Measurements from ENCODE around the gene ANK3.

ANK3 gene

DNA sequence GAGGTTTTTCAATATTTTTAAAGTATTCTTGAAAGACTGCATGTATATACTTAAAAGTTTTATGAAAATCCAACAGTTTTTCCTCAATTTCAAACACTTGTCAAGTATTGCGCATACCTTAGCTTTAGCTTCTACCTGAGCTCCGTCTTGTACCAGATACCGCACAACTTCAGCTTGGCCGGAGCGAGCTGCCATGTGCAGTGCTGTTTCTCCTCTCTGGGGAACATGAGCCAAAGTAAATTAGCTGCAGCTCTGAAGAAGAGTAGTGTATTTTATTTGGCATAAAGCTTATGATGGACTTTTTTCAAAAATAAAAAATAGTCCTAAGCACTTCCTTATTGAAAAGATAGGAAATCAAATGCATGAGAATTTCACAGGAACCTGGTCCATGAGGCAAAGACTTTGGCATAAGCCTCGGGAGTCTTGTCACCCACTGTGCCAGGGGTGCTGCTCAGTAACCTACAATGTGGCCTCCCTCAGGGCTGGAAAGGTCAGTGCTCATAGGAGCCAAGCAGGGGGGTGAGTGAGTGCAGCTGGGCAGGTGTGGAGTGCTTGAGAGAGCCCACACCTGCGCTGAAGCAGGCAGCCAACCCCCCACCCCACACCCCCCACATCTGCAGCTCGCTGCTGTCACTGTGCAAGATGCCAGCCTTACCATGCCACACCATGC lies 189.5 kb downstream of the ANK3 start:
- Mint-ChIP-seq H3K4me1 (ENCODE audit: low read depth) (no peaks in the 10 kb centered on the region), H3K9me3 (no peaks in the 10 kb centered on the region), H3K27ac (no peak overlapping the region), H3K4me3 (no peak overlapping the region), H3K27me3 (no peaks in the 10 kb centered on the region), H3K36me3 (ENCODE audit: low read depth) (no peaks in the 10 kb centered on the region)
- intact Hi-C loops (cut with micrococcal nuclease) = loop anchor here (5.0 kb wide), 1 partner anchor 88 kb away; no protein-coding TSS in a partner anchor

DNA sequence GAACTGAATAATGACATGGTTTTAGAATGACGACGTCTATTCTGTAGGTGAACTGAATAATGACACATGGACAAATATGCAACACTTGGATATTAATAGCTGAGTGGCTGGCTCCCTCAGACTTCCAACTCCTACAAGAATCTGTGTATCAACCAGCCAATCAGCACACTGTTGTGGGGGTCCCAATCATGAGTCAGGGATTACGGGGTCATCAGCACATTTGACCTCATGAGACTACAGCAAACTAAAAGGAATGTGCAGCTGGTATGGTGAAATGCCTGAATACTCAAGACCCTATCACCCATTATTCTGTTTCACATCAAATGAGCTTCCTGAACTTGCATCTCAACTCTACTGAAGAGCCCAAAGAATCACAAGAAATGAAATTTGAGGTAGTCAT lies 192.5 kb downstream of the ANK3 start:
- no peak overlapping the region for H3K4me3 Mint-ChIP-seq

GRCh38 chr10:60194421-60194820 lies 195.3 kb downstream of the ANK3 start:
- Mint-ChIP-seq H3K36me3 (ENCODE audit: low read depth) (no peaks in the 10 kb centered on the region), H3K27me3 (no peaks in the 10 kb centered on the region), H3K4me3 (no peak overlapping the region), H3K27ac (no peak overlapping the region), H3K4me1 (ENCODE audit: low read depth) (no peaks in the 10 kb centered on the region), H3K9me3 (no peaks in the 10 kb centered on the region)
- intact Hi-C loops (cut with micrococcal nuclease) = no loop called here

More for the DNA sequence above, 192.5 kb downstream of the ANK3 start:
- H3K9me3 Mint-ChIP-seq = no peaks in the 10 kb centered on the region
- no peaks in the 10 kb centered on the region for H3K27me3 Mint-ChIP-seq
- intact Hi-C loops (cut with micrococcal nuclease) = no loop called here
- no peaks in the 10 kb centered on the region for H3K36me3 Mint-ChIP-seq (ENCODE audit: low read depth)
- H3K4me1 Mint-ChIP-seq (ENCODE audit: low read depth) = no peaks in the 10 kb centered on the region
- H3K27ac Mint-ChIP-seq = no peak overlapping the region

- intact Hi-C loops (cut with micrococcal nuclease) = no loop called here
- H3K27me3 Mint-ChIP-seq = no peaks in the 10 kb centered on the region
- H3K4me1 Mint-ChIP-seq (ENCODE audit: low read depth) = no peaks in the 10 kb centered on the region
- no peaks in the 10 kb centered on the region for H3K9me3 Mint-ChIP-seq
- no peak overlapping the region for H3K4me3 Mint-ChIP-seq
- H3K27ac Mint-ChIP-seq = no peak overlapping the region
- no peaks in the 10 kb centered on the region for H3K36me3 Mint-ChIP-seq (ENCODE audit: low read depth)
These were observed 196.7 kb downstream of the ANK3 start for GRCh38 chr10:60192946-60193345.

DNA sequence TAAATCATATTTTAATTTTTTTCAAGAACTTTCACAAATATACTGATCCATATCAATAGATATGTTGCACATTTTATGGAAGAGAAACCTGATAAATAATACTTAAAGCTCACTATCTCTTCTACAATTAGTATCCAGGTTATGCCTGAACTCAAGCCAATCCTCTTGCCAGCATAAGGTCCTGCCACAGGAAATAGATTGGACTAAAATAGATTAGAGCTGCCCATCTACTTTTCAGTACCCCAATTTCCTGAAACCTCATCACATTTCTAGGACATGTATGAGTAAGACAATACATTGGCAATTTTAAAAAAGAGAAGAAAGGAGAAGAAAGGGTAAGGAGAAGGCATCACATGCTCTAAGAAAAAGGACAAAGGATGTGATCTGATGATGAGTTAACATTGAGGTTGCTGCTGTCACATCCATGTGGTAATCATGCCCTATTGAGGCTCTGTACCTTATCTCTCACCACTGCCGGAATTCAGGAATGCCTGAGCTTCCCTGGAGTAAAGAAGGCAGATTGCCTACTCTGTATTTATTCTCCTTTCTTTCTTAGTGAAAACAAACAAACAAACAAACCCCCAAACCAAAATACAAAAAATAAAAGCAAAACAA lies 199.7 kb downstream of the ANK3 start:
- Mint-ChIP-seq H3K27ac (no peak overlapping the region), H3K27me3 (no peaks in the 10 kb centered on the region), H3K36me3 (ENCODE audit: low read depth) (no peaks in the 10 kb centered on the region), H3K9me3 (no peaks in the 10 kb centered on the region), H3K4me1 (ENCODE audit: low read depth) (no peaks in the 10 kb centered on the region), H3K4me3 (no peak overlapping the region)
- intact Hi-C loops (cut with micrococcal nuclease) = no loop called here

DNA sequence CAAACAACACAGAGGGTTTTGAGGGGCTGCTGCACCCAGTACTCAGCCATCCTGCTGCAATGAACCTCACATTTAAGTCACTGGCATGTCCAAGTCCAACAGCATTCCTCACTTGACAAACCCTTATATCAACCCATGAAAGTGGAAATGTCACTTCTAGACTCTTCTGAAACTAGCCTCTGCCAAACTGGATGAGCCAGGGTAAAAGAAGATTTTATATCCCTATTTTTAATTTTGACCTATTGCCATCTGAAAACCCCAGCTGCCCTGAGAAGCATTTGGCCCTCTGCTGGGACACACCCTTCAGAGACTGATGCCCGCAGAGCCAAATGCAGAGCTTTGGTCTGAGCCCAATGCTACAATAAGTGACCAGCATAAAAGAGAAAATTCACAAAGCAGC lies 201.1 kb downstream of the ANK3 start:
- Mint-ChIP-seq H3K36me3 (ENCODE audit: low read depth) (no peaks in the 10 kb centered on the region), H3K27ac (no peak overlapping the region), H3K27me3 (no peaks in the 10 kb centered on the region)

DNA sequence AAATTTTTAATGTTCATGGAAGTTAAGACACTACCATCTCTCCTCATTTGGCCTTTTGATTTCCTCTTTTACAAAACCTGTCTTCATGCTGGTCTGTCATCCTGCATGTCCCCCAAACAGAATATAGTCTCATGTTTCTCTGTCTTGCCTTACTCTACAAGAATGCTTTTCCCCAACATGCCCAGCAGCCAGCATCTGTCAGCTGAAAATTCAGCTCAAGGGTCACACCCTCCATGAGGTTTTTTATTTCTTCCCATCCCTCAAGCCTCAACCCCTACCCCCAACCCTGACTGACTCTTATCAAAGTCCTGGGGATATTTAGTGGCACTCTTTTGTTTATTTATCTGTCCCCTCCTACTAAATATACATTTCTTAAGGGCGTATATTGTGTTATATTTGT lies 202.0 kb downstream of the ANK3 start:
- no peaks in the 10 kb centered on the region for H3K4me1 Mint-ChIP-seq (ENCODE audit: low read depth)

More for the DNA sequence above, 201.1 kb downstream of the ANK3 start:
- no peaks in the 10 kb centered on the region for H3K9me3 Mint-ChIP-seq
- H3K4me1 Mint-ChIP-seq (ENCODE audit: low read depth) = no peaks in the 10 kb centered on the region
- intact Hi-C loops (cut with micrococcal nuclease) = no loop called here
- H3K4me3 Mint-ChIP-seq = no peak overlapping the region

DNA sequence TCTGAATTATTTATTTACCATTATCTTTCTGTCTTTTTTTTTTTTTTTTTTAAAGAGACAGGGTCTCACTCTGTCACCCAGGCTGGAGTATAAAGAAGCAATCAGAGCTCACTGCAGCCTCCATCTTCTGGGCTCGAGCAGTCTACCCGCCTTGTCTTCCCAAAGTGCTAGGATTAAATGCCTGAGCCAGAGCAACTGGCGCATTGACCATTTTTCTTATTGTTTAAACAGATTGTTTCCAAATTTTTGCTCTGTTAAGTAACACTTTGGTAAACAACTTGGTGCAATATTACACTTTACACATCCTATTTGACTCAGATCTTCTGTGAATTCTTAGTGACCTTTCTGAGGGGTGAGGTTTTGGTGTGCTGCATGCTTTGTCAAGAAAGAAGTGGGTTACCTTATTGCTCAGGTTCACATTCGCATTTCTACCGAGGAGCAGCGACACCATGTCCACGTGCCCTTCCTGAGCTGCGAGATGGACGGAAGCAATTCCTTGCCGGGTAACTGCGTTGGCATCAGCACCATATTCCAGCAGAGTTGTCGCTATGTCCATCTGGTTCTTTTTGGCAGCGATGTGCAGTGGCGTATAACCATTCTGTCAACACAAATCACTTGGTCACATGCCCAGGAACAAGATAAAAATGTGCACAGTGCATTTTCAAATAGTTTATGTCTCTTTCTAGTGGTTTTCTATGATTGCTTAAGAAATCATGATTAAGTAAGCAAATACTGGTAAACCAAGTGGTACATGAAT lies 203.2 kb downstream of the ANK3 start:
- intact Hi-C loops (cut with micrococcal nuclease) = no loop called here
- no peak overlapping the region for H3K27ac Mint-ChIP-seq
- H3K4me3 Mint-ChIP-seq = no peak overlapping the region
- H3K9me3 Mint-ChIP-seq = no peaks in the 10 kb centered on the region
- no peaks in the 10 kb centered on the region for H3K4me1 Mint-ChIP-seq (ENCODE audit: low read depth)
- no peaks in the 10 kb centered on the region for H3K27me3 Mint-ChIP-seq
- no peaks in the 10 kb centered on the region for H3K36me3 Mint-ChIP-seq (ENCODE audit: low read depth)

More for the DNA sequence above, 202.0 kb downstream of the ANK3 start:
- no peaks in the 10 kb centered on the region for H3K27me3 Mint-ChIP-seq
- H3K9me3 Mint-ChIP-seq = no peaks in the 10 kb centered on the region
- no peak overlapping the region for H3K4me3 Mint-ChIP-seq
- intact Hi-C loops (cut with micrococcal nuclease) = no loop called here
- H3K36me3 Mint-ChIP-seq (ENCODE audit: low read depth) = no peaks in the 10 kb centered on the region
- H3K27ac Mint-ChIP-seq = no peak overlapping the region

- Mint-ChIP-seq H3K27ac (no peak overlapping the region), H3K4me1 (ENCODE audit: low read depth) (no peaks in the 10 kb centered on the region), H3K4me3 (no peak overlapping the region), H3K36me3 (ENCODE audit: low read depth) (no peaks in the 10 kb centered on the region), H3K9me3 (no peaks in the 10 kb centered on the region), H3K27me3 (no peaks in the 10 kb centered on the region)
- intact Hi-C loops (cut with micrococcal nuclease) = no loop called here
These were observed 204.3 kb downstream of the ANK3 start for GRCh38 chr10:60185421-60185820.

DNA sequence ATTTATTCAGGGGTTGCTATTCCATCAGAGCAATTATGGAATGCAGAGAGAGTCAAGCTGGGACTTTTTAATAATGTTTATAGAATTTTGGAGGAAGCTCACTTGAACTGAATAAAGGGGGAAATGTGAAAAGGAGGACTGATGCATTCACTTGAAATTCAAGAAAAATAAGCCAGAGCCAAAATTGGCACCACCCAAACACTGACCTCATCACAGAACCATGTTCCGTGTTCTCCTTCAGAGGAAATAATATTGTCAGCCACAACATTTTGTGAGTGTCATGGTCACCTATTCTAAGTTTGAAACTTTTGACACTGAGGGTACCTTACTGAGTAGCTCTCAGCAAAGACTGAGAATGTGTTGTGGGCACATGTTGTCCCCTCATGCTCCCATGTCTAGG lies 207.0 kb downstream of the ANK3 start:
- no peak overlapping the region for H3K4me3 Mint-ChIP-seq
- no peak overlapping the region for H3K27ac Mint-ChIP-seq
- H3K27me3 Mint-ChIP-seq = no peaks in the 10 kb centered on the region
- H3K4me1 Mint-ChIP-seq (ENCODE audit: low read depth) = no peaks in the 10 kb centered on the region
- H3K36me3 Mint-ChIP-seq (ENCODE audit: low read depth) = no peaks in the 10 kb centered on the region
- no peaks in the 10 kb centered on the region for H3K9me3 Mint-ChIP-seq
- intact Hi-C loops (cut with micrococcal nuclease) = no loop called here

DNA sequence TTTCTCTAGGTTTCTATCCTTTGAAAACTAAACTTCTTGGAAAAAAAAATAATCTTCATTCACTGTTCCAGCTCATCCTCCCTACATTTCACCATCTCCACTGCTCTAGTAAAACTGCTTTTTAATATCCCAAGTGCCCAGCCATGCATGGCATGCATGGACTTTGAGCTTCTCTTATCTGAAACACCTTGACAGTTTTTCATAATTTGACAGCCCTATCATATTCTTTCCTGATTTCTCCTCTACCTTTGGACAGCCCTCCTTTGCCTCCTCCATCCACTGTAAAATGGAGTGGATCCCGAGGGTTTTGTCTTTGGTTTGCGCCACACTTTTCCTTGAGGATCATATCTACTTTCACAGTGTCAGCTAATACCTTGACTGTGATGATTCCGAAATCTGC lies 212.8 kb downstream of the ANK3 start:
- intact Hi-C loops (cut with micrococcal nuclease) = no loop called here
- Mint-ChIP-seq H3K4me3 (no peak overlapping the region), H3K27ac (no peak overlapping the region), H3K9me3 (no peaks in the 10 kb centered on the region), H3K27me3 (no peaks in the 10 kb centered on the region), H3K36me3 (ENCODE audit: low read depth) (no peaks in the 10 kb centered on the region), H3K4me1 (ENCODE audit: low read depth) (no peaks in the 10 kb centered on the region)

- H3K27me3 Mint-ChIP-seq = no peaks in the 10 kb centered on the region
- H3K4me1 Mint-ChIP-seq (ENCODE audit: low read depth) = no peaks in the 10 kb centered on the region
- no peak overlapping the region for H3K27ac Mint-ChIP-seq
- intact Hi-C loops (cut with micrococcal nuclease) = no loop called here
- no peaks in the 10 kb centered on the region for H3K9me3 Mint-ChIP-seq
- H3K36me3 Mint-ChIP-seq (ENCODE audit: low read depth) = no peaks in the 10 kb centered on the region
- H3K4me3 Mint-ChIP-seq = no peak overlapping the region
These were observed 214.2 kb downstream of the ANK3 start for GRCh38 chr10:60175441-60175971.

- Mint-ChIP-seq H3K4me1 (ENCODE audit: low read depth) (no peaks in the 10 kb centered on the region), H3K27me3 (no peaks in the 10 kb centered on the region), H3K27ac (no peak overlapping the region), H3K9me3 (no peaks in the 10 kb centered on the region), H3K4me3 (no peak overlapping the region), H3K36me3 (ENCODE audit: low read depth) (no peaks in the 10 kb centered on the region)
- intact Hi-C loops (cut with micrococcal nuclease) = no loop called here
These were observed 217.2 kb downstream of the ANK3 start for GRCh38 chr10:60172363-60172990.
